M059J (cell line): ENCODE data around the gene ETFA. TPM values are rescaled to one million over a fixed set of nuclear protein-coding genes. Genes with fewer than 3 reads are reported as not detected.

ENCODE experiments used
- DNase-seq: peaks from one replicate; pipeline ENCODE4 v3.0.0-alpha.2; 2012; ENCODE audit warnings: low read depth
- total RNA-seq: library from RNA; depleted of rRNA; stranded (reverse); fragments of >200 nt; shearing (Covaris generic); gene quantifications from 2 replicates; pipeline ENCODE4 v1.2.3, GENCODE V29; 2014

The ETFA gene
- total RNA-seq, 1 experiment from 2014 or later = 166 TPM

DNA sequence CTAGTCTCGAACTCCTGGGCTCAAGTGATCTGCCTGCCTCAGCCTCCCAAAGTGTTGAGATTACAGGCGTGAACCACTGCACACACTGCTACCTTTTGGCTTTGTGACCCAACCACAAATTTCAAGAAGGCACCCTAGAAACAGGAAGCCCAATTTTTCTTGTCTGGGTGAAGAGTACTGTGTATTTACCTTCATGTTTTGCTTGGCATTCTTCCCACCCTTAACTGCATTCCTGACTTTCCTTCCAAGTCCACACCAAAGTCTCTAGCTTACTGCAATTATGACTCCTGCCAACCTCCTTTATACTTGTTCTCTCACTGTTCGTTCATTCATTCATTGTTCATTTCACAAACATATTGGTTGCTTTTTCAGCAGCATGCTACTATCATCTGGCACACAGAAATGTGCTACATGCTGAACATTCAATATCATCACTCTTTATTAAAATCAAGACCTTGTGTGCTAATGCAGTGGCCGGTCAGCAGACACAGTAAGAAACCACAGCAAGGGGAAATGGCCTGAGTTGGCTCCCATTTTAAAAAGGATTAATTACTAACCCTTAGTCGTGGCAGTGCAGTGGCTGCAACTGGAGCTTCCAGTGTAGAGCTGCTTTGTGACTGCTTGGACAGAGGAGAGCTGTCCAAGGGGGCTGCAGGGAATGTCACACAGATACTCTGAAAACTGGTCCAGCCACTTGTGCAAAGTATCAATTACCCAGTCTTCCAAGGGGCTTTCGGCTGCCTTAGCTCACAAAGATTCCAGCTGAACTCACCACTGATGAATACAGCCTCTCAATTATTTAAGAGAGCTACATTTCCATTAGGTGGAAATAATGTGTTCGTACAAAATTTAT lies 94.0 kb downstream of the ETFA start:
- DNase-seq = peak; percentile 87

DNA sequence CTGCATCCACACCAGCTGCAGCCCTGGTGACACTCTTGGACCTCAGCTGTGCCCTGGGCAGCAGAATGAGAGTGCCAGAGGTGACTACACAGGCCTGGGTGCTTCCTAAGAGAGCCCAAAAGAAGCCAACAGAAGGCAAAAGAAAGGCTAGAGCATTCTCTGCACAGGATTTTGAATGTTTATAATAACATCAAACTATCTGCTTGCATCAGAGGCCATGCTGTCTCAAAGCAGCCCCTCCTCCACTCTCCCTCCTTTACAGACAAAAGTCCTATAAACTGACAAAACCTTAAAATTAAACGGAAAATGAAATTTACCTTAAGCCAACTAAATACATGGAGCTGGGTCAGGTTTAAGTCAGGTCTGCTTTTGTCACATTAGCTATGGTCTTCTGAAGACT lies 95.6 kb downstream of the ETFA start:
- no peak for DNase-seq

GRCh38 chr15:76209942-76210341 lies 101.3 kb downstream of the ETFA start:
- DNase-seq = no peak

DNA sequence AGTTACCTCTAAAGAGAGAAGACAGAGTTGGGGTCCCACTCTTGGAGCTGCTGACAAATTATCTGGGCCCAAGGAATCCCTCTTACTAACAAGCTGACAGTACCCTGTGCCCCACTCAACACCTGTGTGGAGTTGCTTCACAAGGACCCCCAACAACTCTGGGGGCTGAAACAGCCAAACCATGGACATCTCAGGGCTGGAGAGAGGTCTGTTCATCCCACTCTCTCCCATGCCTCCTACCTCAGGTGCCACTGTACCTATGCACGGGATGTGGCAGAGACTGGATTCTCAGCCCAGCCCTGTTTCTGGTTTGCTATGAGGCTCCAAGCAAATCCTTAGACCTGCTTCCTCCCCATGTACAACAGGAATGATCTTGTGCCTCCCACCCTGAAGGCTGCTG lies 101.7 kb downstream of the ETFA start:
- no peak for DNase-seq

DNA sequence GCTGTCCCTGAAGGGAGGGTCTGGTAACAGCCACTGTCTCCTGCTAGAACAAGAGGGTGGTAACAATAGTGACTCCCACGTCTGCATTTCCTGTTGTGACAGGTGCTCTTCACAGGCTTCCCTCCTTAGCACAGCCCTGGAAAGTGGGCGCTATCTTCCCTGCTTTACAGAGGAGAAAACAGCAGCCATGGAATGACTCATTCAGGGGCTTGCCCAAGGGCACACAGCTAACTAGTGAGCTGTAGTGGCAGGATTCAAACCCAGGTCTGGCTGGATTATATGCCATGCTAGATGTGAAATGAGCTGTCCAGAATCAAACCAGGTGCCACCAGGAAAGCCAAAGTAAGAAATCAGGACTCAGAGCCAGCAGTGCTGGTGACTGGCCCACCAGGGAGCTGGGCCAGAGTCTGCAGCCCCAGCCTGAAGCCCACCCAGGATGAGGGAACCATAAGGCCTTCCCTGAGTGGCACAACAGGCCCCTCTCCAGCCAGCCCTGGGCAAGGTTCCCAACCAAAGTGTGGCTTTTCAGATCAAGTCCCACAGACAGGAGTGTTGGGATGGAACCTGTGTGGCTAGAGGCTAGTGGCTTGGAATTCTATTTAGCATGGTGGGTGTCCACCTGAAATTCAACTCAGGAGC lies 102.4 kb downstream of the ETFA start:
- DNase-seq = peak; percentile 60

DNA sequence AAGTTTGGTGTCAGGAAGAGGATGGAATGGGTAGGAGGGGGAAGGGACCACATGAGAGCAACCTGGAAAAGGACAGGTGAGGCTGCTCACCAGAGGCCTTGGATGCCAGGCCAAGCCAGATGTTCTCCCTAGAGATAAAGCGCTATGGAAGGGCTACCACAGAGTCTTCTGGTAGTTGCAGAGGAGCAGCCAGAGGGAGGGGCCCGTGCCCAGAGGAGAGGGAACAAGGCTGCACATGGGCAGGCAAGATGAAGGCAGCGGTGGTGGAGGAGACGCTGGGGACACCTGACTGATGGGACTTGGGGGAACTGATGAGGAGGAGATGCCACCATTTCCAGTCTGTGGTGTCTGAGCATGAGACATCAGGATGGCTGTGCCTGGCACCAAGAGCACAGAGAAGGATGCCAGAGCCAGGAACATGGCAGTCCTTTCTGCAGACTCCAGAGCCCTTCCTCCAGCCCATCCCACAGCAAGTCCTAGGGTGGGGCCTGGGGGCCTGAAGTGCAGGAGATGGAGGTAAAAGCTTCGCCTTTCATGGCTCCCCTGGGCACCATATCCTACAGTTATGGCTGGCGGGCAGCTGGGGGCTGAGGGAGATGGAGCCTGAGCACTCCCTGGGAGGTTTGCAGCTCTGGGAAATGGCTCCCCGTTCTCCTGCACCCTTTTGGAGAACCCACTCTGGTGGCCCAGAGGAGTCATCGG lies 103.0 kb downstream of the ETFA start:
- DNase-seq = no peak

GRCh38 chr15:76206325-76206976 lies 104.8 kb downstream of the ETFA start:
- DNase-seq = peak; percentile 92

DNA sequence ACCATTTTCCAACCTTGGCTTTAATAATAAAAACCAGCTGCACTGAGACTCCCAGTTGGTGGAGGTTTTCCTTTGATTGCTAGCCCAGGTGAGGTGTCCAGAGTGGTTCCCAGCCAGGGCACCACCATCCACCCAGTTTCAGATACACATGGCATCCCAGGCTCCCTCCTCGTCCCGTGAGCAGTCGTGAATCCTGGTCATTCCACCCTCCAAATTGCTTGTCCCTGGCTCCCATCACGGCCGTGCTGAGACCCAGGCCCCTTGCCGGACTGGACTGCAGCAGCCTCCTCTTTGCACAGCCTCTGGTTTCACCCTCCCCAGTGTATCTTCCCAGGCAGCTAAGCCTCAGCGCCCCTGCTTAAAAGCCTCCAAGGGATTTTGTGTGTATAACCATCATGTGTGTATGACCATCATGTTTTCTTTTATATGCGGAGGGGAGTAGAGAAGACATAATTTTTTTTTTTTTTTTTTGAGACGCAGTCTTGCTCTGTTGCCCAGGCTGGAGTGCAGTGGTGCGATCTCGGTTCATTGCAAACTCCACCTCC lies 106.3 kb downstream of the ETFA start:
- no peak for DNase-seq

DNA sequence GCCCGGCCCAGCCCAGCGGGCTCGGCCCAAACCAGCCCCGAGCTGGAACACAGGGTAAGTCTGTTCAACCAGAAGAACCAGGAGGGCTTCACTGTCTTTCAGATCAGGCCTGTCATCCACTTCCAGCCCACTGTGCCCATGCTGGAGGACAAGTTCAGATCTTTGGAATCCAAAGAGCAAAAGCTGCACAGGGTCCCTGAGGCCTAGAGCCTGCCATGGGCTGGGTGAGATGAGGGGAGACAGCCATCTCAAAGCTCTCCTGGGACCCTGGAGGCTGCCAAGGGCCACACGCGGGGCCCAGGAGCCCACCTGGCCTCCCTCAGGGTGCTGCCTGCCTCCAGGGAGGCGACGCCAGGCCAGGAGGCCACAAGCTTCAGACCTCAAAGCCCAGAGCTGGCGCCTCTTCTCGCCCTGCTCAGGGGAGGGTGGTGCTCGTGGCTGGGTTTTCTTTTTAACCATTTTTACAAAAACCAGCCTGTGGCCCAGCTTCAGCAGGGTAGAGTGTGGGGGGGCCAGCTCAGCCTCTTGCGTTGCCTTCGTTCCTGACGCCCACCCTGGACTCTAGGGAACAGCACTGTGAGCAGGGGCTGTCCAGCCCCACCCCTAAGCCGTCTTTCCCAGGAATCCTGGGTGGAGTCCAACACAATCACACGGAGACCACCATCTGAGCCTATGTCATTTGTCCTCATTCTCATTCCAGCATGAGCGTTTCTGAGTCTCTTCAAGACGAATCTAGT lies 107.0 kb downstream of the ETFA start:
- DNase-seq = no peak

- no peak for DNase-seq
Measured at GRCh38 chr15:76203346-76204108, 107.7 kb downstream of the ETFA start.

GRCh38 chr15:76201536-76202255 lies 109.6 kb downstream of the ETFA start:
- DNase-seq = no peak

DNA sequence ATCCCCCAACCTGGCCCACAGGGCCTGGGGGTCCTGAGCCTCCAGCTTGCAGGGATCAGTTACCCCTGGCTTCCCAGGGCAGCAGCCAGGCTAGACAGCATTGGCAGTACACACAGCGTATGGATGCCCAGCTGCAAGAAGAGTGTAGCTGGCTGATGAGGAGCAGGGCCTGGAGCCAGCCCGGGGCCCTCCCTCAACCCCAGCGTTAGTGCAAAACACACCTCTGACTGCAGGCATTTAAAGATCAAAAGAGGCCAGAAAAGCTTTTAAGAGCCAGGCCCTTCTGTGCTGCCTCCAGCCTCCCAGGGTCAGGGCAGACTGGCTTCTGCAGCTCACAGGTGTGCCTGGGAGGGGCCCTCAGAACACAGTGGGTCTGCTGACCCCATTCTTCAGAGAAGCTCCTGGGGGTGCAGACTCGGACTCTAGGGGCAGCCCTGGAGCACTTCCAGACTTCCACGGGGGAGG lies 110.6 kb downstream of the ETFA start:
- DNase-seq = no peak

DNA sequence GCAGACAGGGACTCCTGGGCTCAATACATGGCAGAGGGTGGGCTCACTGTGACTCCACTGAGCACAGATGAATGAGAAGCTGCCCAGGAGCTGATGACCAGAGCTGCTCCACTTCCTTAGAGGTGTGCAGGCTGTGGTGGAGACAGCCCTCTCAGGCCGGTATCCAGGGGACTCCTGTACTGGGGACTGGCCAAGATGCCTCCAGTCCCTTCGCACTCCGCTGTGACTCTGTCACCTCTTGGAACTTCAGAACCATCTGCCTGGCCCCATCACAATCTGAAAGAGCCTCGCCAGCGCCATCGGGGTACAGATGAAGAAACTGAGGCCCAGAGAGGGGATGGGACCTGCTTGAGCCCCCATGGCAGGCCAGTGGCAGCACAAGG lies 111.2 kb downstream of the ETFA start:
- no peak for DNase-seq

- DNase-seq = peak; percentile 87
Measured at GRCh38 chr15:76199106-76200082, 111.9 kb downstream of the ETFA start.

DNA sequence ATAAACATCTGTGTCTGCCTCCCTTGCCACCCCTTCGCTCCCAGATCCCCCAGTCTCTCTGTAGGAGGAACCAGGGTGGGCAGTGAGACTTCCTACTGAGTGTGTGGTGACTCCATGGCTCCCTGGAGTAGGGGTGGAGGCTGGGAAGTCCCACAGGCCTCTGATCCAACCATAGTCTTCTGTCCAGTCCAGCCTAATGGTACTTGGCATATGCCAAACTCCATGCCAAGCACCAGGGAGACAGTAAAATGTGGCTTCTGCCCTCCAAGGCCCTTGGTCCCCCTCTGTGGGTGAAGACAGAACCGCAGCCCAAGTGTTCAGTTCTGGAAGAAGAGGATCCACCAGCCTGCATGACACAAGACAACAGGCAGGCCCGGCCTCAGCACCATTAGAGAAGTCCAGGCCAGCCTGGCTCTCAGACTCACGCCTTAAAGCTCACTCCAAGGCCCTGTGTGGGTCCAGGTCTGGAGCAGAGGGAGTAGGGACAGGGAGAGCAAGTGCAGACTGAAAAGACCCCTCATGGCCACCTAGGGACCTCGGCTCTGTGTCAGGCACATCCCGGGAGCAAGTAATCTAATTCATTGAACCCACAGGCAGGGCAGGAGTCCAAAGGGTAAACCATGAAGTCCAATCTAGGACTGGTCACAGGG lies 112.7 kb downstream of the ETFA start:
- peak; percentile 15 for DNase-seq

DNA sequence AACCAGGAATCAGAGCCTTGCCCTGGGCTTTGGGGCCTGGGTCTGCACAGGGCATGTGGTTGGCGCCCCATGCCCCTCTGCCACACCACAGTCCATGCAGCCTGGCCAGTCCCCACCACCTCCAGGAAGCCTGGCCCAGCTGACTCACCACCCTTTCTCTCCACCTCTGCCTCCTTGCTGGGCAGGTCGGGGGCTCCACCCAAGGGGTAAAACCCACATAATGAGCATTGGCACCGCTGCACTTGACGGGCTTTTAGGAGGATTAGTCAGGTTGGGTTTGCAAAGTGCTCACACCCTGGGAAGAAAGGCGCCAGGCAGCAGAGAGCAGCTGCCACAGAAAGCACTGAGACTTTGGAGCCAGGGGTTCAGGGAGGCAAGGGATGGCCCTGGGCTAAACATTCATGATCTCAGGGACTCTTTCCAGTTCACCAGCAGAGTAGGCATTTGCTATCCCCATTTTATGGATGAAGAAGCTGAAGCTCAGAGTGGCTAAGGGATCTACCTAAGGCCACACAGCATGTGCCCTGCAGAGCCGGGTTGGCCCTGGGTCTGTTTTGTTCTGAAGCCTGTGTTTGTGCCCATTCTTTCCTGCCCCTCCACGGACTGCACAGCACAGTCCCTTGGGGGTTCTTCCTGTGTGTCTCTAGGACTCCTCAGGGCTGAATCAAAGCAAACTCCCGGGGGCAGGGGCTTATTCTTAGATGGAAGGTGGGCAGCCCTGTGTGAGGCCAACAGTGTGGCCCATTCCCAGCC lies 113.4 kb downstream of the ETFA start:
- DNase-seq = peak; percentile 93
